ENCODE measurements around the gene TSPAN5. TPM values are rescaled to one million over a fixed set of nuclear protein-coding genes. Genes with fewer than 3 reads are reported as not detected.

The TSPAN5 gene
- total RNA-seq, 2 donors from 2014 or later, result 7.9 to 48.5 TPM

DNA sequence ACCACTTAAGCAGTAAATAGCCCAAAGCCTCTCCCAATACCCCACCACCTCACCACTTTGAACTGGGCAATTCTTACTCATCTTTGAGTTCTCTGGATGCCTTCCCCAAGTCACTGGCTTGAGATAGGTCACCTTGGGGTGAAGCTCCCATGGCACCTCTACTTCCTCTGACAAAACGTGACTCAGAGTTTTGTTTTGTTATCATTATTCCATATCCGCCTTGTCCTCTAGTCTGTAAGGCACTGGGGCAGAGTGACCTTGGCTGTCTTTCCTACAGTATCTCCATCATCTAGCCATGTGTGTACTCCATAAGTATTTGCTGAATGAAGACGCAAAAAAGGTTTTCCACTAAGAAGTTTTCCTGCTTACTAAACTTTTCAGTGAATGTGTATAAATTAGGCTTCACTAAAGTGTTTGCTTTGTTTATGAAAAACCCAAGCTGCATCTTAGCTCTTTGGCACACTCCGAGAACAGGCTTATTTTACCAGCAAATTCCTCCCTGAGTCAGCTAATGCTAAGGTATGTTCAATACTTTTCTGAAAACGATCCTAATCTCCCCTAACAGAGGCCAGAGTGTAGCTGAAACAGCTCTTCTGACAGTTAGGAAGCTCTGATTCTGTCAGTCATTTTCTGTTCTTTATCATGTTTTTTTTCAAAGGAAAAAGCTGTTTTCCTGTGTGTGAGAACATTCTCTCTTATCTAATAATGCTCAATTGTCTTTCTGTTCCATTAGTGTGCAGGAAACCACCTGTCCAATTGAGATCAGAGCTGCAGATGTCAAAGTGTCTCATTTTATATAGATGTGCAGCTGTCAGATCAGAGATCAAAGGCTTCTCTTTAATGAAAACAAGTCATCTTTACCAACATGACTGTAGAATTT lies 30.2 kb upstream of the TSPAN5 start:
- Histone ChIP-seq H3K27ac (no peak overlapping the region), H3K9me3 (no peaks in the 10 kb centered on the region), H3K4me1 (replicated peaks) (no peaks in the 10 kb centered on the region), H3K4me3 (no peak overlapping the region), H3K27me3 (replicated peaks; ENCODE audit: insufficient read depth) (no peaks in the 10 kb centered on the region), H3K36me3 (no peaks in the 10 kb centered on the region)
- DNase-seq (ENCODE audit: low spot score), result no peak
- intact Hi-C loops (cut with DNase I), result no loop called here
- TF ChIP-seq POLR2AphosphoS5 (IDR thresholded peaks at IDR 0.05) (no peak), POLR2A (IDR thresholded peaks at IDR 0.05) (no peak), CTCF (IDR thresholded peaks at IDR 0.05) (no peak)
- WGBS, result 43% methylated on average over 5 of the region's 5 CpGs

DNA sequence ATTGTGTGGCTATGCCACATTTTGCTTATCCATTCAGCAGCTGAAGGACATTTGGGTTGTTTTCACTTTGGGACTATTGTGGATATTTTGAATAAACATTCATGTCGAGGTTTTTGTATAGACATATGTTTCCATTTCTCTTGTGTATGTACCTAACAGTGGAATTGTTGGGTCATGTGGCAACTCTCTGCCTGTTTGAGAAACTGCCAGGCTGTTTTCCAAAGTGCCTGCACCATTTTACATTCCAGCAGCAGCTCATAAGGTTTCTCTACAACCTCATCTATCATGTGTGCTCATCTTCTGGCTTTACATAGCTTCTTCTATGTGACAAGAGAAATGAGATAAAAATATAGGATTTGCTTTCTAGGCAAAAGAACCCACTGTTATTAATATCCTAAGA lies 29.5 kb upstream of the TSPAN5 start:
- H3K27me3 ChIP-seq (replicated peaks; ENCODE audit: insufficient read depth), result no peaks in the 10 kb centered on the region
- H3K4me3 ChIP-seq, result no peak overlapping the region
- no peaks in the 10 kb centered on the region for H3K9me3 ChIP-seq
- TF ChIP-seq POLR2A (IDR thresholded peaks at IDR 0.05) (no peak), POLR2AphosphoS5 (IDR thresholded peaks at IDR 0.05) (no peak)
- intact Hi-C loops (cut with DNase I), result no loop called here
- no peak for DNase-seq (ENCODE audit: low spot score)
- H3K27ac ChIP-seq, result no peak overlapping the region
- 81% methylated on average over 1 of the region's 1 CpG for WGBS
- H3K36me3 ChIP-seq, result no peaks in the 10 kb centered on the region
- H3K4me1 ChIP-seq (replicated peaks), result no peaks in the 10 kb centered on the region

DNA sequence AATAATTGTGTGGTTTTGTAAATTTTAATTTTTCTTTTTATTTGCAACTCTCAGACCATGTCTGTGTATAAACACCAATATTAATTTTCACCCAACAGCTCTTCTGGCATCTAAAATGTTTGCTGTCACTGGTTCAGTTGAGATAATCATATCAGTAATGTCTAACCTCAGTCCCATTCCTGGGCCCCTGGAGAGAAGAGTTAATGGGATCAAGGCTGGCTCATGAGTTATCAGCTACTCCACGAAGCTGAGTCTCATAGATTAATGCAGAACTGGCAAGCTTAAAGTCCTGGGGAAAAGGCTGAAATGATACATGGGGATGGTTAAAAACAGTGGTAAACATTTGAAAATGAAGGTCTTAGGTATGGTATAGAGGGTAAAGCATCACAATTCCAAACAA lies 28.4 kb upstream of the TSPAN5 start:
- H3K4me1 ChIP-seq (replicated peaks), result no peaks in the 10 kb centered on the region
- no peak overlapping the region for H3K27ac ChIP-seq
- intact Hi-C loops (cut with DNase I), result no loop called here
- 55% methylated on average over 1 of the region's 1 CpG for WGBS
- H3K4me3 ChIP-seq, result no peak overlapping the region
- H3K36me3 ChIP-seq, result no peaks in the 10 kb centered on the region
- no peak for DNase-seq (ENCODE audit: low spot score)
- no peaks in the 10 kb centered on the region for H3K9me3 ChIP-seq
- TF ChIP-seq CTCF (IDR thresholded peaks at IDR 0.05) (no peak), POLR2A (IDR thresholded peaks at IDR 0.05) (no peak), POLR2AphosphoS5 (IDR thresholded peaks at IDR 0.05) (no peak)
- no peaks in the 10 kb centered on the region for H3K27me3 ChIP-seq (replicated peaks; ENCODE audit: insufficient read depth)

GRCh38 chr4:98686043-98686707 lies 27.8 kb upstream of the TSPAN5 start:
- Histone ChIP-seq H3K9me3 (no peaks in the 10 kb centered on the region), H3K27ac (no peak overlapping the region), H3K36me3 (no peaks in the 10 kb centered on the region), H3K27me3 (replicated peaks; ENCODE audit: insufficient read depth) (no peaks in the 10 kb centered on the region), H3K4me1 (replicated peaks) (no peaks in the 10 kb centered on the region), H3K4me3 (no peak overlapping the region)
- intact Hi-C loops (cut with DNase I), result no loop called here
- TF ChIP-seq CTCF (IDR thresholded peaks at IDR 0.05) (no peak), POLR2A (IDR thresholded peaks at IDR 0.05) (no peak), POLR2AphosphoS5 (IDR thresholded peaks at IDR 0.05) (no peak)
- 82% methylated on average over 3 of the region's 3 CpGs for WGBS
- no peak for DNase-seq (ENCODE audit: low spot score)

DNA sequence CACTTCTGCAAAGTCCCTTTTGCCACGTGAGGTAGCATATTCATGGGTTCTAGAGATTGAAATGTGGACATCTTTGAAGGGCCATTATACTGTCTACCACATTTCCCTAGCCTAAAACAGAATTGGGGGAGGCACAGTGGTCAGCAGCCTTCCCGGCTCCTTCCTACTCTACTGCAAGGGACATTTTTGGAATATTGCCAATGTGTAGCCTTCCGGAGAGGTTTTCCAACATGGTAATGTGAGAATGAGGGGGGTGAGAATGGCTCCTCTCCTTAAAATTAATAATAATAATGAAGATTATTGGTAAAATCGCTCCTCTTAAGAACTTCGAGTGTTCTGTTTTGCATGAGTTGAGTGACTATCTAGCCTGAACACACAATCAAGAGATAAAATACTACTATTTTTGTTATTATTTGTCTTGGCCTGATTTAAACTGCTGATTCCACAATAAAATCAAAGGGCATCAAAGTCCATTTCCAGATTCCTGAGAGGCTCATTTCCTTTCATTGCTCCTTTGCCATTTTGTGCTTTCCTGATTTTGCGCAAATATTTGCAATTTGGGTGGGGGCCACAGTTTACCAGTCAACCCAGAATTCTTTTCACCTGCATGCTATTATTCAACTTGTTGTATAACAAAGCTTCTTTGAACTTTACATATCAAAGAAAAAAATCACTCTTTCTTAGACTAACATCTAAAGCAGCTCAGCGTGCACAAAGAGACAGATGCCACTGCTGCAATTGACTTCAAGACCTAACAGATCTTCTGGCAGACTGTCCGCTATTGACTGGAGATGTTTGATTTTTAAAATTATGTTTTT lies 27.0 kb upstream of the TSPAN5 start:
- Histone ChIP-seq H3K27me3 (replicated peaks; ENCODE audit: insufficient read depth) (no peaks in the 10 kb centered on the region), H3K9me3 (no peaks in the 10 kb centered on the region), H3K4me3 (no peak overlapping the region), H3K27ac (no peak overlapping the region), H3K4me1 (replicated peaks) (no peaks in the 10 kb centered on the region), H3K36me3 (no peaks in the 10 kb centered on the region)
- intact Hi-C loops (cut with DNase I), result no loop called here
- TF ChIP-seq CTCF (IDR thresholded peaks at IDR 0.05), result no peak
- TF ChIP-seq POLR2AphosphoS5 (IDR thresholded peaks at IDR 0.05), result no peak
- no peak for TF ChIP-seq POLR2A (IDR thresholded peaks at IDR 0.05)
- WGBS, result 61% methylated on average over 8 of the region's 8 CpGs
- DNase-seq (ENCODE audit: low spot score), result no peak

Measured in prostate gland (tissue), 2 donors.